IMR-90 (cell line): ENCODE data around the gene UTF1.

Experiments
- BHLHE40 ChIP-seq: fragments of 150-350 bp; IDR thresholded peaks from 2 replicates; pipeline ENCODE4 v1.6.1; 2016; ENCODE audit warnings: mild to moderate bottlenecking, low read depth, low read length
- POLR2A ChIP-seq: IDR thresholded peaks from 2 replicates; pipeline ENCODE4 v1.6.1; 2012; ENCODE audit warnings: mild to moderate bottlenecking, low read depth, low read length
- RAD21 ChIP-seq: IDR thresholded peaks from 2 replicates; pipeline ENCODE4 v1.6.1; 2012; ENCODE audit warnings: low read length, improper control_type of control experiment
- TF ChIP-seq, protein P1 (sequence below): conservative IDR thresholded peaks from 2 replicates; pipeline ENCODE4 v1.5.1; 2012; ENCODE audit warnings: mild to moderate bottlenecking, low read depth, low read length, improper control_type of control experiment

DNA sequence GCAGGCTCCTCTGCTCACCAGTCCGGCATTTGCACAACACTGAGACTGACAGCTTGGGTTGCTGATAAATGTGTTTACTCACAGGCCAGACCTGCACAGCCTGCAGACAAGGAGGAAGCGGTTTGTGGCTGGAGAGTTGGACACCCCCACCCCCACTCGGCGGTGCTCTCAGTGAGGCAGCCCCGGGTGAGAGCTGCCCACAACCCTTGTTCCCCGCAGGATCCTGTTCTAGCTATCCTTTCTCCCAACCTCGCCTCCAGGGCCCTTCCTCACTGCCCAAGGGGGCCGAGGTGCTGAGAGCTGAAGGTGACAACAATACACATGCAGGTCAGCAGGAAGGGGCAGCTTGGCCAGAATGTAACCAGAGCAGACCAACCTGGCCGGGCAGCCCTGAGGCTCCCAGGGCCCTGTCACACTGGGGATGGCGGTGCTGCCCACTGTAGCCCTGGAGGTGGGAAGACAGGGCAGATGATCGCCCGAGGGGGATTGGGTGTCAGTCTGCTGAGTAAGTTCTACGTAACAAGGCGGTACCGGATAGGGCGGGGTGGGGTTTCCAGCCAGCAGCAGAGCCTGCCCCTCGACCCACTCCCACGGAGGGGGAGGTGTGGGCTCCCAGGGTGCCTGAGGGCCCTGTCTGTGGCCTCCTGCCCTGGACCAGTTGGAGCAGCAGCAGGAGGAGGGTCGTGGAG is 48.7 kb downstream of the UTF1 start:
- TF ChIP-seq, protein P1, sequence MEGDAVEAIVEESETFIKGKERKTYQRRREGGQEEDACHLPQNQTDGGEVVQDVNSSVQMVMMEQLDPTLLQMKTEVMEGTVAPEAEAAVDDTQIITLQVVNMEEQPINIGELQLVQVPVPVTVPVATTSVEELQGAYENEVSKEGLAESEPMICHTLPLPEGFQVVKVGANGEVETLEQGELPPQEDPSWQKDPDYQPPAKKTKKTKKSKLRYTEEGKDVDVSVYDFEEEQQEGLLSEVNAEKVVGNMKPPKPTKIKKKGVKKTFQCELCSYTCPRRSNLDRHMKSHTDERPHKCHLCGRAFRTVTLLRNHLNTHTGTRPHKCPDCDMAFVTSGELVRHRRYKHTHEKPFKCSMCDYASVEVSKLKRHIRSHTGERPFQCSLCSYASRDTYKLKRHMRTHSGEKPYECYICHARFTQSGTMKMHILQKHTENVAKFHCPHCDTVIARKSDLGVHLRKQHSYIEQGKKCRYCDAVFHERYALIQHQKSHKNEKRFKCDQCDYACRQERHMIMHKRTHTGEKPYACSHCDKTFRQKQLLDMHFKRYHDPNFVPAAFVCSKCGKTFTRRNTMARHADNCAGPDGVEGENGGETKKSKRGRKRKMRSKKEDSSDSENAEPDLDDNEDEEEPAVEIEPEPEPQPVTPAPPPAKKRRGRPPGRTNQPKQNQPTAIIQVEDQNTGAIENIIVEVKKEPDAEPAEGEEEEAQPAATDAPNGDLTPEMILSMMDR: no peak
- TF ChIP-seq BHLHE40 (no peak), POLR2A (no peak), RAD21 (no peak)
